HG02642 (cell line): ENCODE measurements around the gene RIMBP2.
"Not testable (repeated sequence)": the region's sequence is repeated elsewhere in the genome, so short reads cannot be mapped to it uniquely, and the experiment has no call there.

Experiments
- ATAC-seq: cut with Tn5 transposase; IDR thresholded peaks from one replicate; pipeline ENCODE4 v1.9.1; 2021; ENCODE audit warnings: mild to moderate bottlenecking; ENCODE audit not compliant: unreplicated experiment, poor library complexity

RIMBP2 gene

DNA sequence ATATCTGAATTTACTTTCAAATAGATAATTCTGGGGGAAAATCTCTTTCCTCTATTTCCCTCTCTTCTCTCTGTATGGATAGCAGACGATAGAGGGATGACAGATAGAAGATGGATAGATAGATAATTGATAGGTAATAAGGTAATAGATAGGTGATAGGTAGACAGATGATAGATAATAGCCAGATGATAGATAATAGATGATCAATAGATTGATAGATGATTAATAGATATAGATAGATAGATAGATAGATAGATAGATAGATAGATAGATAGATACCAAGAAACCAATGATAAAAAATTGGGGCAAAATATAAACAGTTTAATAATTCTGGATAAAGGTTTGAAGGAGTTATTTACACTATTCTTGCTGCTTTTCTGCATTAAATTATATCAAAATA is 26.6 kb upstream of the RIMBP2 start:
- ATAC-seq = no peak

DNA sequence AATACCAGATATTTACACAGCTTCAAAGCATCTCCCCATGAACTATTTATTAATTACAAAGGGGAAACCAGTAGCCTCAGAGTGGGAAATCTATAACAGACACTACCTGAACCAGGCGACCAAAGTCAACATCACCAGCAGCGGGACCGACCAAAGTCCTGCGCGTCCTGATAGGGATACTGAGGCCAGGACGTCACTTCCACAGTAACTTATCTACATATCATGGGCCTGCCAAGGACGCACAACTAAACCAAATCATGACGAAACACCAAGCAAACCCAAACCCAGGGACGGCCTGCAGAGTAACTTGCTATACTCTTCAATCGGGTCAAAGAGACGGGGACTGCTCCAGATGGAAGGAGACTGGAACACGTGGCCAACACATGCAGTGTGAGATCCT is 26.0 kb upstream of the RIMBP2 start:
- no peak for ATAC-seq

DNA sequence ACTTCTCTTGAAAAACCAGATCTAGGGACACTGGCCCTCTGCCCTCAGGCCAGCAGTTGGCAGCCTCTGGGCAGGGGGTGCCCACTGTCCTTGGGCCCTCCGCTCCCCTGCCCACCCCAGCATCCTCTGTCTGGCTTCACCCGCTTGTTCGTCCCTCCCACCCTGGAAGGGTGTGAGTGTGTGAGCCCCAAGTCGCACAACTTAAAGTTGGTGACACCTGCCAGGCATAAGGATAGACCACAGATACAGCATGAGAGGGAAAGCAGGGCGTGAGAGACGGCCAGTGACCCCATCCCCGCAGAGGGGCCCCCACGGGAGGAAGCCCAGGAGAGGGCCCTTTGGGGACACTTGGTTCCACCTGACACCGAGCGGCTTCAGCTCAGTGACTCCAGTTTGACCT is 23.5 kb upstream of the RIMBP2 start:
- ATAC-seq = no peak

DNA sequence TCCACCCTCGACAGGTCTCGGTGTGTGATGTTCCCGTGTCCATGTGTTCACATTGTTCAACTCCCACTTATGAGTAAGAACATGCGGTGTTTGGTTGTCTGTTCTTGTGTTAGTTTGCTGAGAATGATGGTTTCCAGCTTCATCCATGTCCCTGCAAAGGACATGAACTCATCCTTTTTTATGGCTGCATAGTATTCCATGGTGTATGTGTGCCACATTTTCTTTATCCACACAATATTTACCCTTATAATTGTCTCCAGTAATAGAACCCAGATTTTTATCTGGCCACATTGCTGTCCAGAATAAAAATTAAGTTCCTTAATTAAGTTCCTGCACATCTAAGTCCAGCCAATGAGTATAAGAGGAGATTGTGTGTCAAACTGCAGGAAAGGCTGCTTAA is 22.3 kb upstream of the RIMBP2 start:
- ATAC-seq = not testable (repeated sequence)

DNA sequence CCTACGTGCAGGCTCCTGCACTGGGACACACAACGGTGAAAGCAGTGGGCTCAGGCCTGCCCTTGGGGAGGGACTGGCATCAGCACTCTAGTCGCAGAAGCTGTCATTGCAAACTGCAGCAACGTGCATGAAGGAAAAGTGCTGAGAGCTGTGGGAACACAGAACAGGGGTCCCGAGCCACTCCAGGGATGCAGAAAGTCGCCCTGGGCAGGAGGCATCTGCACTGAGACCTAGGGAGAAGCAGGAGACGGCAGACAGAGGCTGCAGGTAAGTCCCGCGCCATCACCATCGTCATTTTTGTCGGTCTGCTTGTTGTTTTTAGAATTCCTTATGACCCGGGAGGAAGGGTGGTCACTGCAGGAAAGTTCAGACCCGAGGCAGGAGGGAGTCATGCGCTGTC is 21.6 kb upstream of the RIMBP2 start:
- ATAC-seq = no peak

DNA sequence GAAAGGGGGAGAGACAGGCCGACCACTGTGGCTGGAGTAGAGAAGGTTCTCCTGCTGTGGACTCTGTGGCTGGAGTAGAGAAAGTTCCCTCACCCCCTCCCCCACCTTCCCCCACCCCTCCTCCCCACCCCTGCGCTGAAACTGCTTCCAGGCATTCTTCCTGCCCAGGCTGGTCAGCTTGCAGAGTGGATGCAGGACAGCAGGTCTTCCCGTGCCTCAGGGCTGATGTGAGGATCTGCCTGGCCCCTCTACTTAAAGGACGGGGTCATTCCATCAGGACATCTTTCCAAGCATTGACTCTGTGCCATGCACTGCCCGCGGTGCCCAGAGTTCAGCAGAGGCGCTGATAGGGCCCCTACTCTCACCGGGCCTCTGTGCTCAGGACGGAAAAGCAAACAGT is 13.2 kb upstream of the RIMBP2 start:
- no peak for ATAC-seq

DNA sequence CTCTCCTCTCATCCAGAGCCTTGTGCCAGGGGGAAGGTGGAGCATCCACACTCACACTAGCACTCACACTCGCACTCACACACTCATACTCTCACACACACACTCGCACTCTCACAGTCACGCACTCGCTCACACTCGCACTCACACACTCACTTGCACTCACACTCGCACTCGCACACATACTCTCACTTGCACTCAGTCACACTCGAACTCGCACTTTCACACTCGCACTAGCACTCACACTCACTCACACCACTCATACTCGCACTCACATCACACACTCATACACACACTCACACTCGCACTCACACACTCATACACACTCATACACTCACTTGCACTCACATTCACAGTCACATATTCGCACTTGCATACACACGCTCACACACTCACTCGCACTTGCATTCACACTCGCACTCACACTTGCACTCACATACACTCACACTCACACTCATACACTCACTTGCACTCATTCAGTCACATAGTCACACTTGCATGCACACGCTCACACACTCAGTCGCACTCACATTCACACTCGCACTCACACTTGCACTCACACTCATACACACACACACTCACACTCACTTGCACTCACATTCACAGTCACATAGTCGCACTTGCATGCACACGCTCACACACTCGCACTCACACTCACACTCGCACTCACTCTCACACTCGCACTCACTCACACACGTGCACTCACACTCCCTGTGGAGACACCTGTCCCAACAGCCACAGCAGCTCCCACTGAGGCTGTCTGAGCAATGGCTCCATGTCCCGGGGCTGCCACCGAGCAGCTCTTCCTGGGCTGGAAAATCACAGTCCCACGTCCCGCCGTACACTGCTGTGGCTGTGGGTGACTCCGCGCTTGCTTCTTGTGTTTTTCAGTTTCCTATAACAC is 12.3 kb upstream of the RIMBP2 start:
- no peak for ATAC-seq

DNA sequence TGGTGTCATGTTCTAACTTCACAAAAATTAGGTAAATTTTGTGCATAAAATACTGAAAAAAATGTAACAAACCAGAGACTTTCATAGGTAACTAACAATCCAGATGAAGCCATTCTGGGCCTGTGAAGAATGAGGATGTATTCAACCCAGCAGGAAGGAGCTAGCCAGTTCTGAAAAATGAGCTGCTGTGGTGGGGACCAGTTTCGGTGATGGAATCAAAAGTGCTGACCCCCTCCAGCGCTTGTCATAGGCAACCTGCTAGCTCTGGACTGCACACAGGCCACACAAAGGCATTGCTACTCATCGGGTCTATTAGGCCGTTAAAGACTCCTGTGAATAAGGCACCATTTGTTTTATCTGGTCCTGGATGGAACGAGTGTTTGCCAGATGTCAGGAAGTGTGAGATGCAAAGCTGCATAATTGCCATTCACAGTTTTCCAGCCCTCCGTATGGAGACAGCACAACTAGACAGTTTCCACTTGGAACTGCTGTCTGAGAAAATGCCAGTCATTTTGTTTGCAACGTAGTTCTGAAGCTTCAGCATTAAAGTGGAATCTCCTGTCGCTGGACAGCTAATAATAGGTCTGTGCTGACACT is 3.3 kb upstream of the RIMBP2 start:
- no peak for ATAC-seq

DNA sequence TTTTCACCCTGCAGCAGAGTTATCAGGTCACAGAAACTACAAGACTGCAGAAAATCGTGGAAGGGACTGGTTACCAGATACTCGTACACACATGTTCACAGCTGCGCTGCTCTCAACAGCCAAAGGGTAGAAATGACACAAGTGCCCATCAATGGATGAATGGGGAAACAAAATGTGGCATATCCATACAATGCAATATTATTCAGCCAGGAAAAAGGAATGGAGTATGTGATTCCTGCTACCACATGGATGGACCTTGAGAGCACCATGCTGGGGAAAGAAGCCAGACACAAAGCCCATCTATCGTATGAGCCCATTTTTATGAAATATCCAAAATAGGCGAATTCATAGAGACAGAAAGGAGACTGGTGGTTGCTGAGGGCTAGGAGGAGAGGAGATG is 1.7 kb upstream of the RIMBP2 start:
- ATAC-seq = no peak

DNA sequence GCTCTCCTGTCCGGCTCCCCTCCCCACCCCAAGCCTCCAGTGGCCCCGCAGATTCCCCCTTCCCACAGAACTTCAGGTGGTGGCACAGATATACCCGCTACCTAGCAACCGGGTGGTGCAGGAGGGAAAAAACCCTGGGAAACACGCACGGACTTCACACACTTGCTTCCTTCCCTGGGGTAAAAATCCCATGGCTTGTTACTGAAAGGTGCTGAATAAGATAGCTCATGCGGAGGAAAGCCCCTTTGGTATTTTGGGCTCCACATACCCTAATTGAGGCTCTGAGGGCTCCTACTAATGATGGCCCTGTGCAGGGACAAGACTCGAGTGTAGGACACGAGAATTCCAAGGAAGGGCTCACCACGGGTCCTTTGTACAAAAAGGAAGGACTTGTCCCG is 869 bp upstream of the RIMBP2 start:
- ATAC-seq = no peak

DNA sequence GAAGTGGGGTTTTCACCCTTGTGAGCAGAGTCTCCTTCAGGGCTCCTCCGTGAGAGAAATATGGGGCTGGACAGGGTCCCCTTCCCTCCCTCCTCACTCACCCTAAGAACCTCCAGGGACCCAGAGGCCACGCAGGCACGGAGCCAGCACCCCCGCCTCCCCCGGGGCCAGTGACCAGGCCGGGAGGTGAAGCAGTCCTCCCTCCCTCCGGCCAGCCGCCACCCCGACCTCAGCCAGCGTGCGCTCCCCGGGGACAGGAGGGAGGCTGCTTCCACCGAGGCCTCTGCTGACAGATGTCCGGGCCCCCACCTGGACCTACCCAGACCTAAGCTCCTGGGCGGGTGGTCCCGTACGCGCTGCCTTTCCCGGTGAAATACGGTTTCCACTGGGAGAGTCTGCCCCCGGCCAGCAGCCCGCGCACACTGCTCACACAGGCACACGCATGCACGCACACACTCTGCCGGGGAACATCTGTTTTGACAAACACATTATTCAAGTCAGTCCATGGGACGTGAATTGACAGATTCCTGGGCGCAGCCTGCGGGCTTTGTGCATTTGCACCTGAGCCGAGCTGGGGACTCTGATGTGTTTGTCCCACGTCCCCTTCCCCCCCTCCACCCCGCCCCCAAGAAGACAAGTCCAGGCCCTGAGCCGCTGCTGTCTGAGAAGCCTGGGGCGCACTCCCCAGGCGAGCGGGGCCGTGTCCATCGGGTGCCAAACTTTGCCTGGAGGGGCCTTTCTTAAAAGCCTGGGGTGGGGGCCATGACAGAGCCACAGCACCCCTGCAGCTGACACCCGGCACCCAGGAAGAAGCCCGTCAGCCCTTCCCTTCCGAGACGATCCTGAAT is 725 bp downstream of the RIMBP2 start:
- no peak for ATAC-seq

DNA sequence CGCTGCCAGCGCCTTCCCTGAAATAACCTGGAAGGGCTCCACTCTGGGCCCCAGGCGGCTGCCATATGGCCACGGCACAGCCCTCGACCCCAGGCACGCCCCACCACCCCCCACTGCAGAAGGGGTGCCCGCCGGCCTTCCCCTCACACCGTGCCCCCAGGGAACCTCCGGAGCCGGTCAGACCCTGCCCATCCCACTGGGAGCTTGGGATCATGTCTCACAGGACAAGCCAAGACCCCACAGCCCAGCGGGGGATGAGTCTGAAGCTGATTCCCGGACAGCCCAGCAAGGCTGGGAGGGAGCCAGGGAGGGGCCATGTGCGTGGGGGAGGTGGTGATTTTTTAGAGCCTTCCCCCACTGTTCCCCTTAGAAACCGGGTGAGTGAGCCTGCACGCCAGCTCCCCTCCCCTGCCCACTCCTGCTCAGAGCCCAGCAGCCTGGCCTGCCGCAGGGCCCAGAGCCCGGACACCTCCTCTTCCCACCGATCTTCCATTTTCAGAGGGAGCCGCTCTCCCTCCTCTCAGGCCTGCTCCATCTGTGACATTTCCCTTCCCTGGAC is 1.4 kb downstream of the RIMBP2 start:
- ATAC-seq = no peak

DNA sequence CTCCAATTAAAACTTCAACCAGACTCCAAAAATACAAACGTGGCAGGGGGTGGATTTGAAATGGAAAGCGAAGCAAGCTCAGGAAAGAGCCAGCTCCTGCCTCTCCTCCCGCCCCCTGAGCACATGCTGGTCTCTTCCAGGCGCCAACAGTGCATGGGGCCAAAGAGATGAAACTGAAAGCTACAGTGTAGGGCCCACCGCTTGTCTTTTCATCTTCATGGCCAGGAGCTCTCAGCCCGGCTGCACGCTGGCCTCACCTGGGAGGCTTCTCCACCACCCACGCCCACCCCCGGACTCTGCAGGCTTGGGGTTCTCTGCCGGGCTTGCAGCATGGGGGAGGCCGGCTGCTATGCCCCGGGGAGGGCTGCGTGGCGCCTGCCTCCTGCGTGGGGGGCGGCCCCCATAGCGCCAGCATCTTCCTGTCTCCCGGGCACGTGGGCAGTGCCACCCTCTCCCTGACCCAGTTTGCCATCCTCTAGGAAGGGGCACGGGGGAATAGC is 2.0 kb downstream of the RIMBP2 start:
- no peak for ATAC-seq

DNA sequence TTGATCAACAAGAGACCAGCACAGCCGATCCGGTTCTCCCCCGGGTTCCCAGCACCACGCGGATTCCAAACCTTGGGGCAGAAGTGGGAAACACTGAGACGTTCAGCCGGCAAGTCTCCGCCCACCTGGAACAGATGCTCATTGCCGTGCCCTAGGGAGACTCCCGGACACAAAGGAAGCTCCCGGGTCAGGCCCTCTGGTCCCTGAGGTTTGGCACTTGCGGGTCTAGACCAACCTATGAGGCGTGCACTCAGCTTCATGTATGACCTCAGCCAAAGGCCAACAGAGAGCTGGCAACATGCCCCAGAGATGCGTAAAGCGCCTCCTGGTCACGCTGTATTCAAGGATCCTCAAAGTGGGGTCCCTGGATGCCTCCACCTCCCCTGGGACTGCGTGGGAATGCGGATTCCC is 2.5 kb downstream of the RIMBP2 start:
- ATAC-seq = no peak

DNA sequence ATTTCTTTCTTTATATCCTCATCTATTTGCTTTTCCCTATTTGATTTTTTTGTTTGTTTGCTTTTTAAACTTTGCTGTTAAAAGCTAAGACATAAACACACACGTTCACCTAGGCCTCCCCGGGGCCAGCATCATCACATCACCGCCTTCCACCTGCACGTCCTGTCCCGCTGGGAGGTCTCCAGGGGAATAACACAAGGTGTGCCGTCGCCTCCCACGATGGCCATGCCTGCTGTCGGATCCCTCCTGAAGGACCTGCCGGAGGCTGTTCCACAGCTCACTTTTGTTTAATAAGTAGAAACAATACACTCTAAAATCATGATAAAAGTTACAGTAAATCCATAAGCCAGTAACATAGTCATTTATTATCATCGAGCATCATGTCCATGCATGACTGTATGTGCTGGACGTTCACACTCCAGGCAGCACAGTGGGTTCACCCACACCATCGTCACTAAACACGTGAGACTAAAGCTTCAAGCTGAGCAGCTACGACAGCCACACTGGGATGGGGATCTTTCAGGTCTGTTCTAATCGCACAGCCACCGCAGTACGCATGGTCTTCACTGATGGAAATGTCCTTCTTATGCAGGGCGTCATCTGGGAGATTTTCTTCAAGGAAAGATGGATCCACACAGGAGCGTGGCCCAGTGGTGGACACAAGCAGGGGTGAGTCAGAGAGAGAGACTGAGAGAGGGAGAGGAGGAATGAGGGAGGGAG is 3.6 kb downstream of the RIMBP2 start:
- no peak for ATAC-seq

DNA sequence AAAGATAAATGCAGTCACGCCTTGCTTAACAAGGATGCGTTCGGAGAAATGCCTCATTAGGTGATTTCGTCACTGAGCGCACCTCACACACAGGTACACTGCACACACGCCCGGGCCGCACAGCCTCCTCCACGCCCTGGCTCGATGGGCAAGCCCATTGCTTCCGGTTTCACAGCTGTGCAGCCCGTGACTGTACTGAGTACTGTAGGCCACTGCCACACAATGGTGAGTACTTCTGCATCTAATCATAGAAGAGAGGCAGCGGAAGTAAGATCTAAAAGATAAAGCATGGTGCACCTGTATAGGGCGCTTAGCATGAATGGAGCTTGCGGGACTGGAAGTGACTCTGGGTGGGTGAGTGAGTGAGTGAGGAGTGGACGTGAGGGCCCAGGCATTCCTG is 4.3 kb downstream of the RIMBP2 start:
- ATAC-seq = no peak

DNA sequence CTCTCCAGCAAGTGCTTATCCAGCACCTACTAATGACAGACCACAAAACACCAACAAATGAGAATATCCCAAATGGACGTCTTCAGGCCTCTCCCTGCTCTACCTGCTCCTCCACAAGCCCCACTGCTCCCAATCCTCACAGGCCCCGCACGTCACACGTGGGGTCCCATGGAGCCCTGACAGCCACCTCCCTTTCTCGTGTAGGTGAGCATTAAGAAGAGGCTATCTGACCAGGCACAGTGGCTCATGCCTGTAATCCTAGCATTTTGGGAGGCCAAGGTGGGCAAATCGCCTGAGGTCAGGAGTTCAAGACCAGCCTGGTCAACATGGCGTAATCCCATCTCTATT is 5.4 kb downstream of the RIMBP2 start:
- no peak for ATAC-seq

DNA sequence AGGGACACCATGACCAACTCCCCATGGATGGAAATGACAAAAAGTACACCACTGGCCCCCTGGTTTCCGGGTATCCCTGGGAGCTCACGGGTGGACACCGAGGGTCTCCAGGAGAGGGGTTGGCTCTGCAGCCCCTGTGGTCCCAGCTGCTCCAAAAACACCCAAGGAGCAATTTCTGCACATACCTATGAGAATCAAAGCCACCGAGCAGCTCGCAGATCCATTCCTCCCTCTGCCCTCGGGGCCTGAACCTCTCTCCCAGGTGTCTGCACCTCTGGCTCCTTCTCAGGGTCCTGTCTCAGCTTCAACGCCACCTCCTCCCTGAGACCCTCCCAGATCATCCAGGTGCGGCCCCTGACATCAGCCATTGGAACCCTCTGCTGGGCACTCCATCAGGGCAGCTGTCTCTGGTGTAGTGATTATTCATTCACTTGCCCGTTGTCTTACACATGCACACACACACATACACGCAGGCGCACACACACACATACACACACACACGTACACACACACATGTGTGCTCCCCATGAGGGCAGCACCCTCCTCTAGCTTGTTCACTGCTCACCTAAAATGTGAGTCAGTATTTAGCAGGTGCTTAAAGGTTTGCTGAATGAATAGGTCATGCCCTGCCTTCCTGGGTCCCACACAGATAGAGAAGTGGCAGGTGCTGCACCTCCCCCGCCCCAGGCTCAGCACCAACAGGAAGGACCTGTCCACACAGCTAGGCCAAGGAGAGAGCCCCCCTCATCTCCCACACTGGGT is 5.9 kb downstream of the RIMBP2 start:
- ATAC-seq = no peak

DNA sequence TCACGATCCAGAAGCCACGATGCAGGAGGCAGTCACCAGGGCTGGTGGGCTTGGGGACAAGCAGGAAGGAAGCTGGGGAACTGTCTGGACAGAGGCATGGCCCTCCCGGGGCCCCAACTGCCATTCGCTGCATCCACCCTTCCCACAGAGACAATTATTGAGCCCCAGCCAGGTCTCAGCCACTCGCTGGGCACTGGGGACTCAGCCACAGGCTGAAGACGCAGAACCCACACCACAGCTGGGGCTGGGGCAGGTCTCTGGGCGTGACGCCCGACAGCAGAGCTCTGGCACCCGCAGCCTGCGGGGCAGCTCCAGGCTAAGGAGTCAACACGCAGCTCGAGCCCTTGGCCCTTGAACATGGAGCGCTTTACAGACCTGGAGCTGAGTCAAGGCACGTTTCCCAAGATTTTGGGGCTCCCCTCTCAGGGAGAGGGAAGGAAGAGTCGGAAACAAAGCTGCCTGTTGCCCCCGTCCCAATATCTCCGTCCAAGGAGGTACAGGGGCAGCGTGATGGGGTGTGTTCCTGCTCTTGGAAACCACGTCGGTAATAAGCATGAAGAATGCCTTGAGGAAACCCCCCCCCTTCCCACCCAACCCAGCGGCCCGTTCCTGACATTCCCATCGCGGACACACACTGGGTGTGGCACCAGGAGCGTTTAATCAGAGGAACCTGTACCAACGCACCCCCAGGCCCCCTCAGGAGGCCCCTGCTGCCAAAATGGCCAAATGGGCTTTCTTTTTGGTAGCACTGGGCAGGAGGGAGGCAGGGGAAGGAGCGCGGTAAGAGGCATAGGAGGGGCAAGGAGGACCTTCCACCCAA is 6.7 kb downstream of the RIMBP2 start:
- ATAC-seq = no peak
